ENCODE measurements around the gene RAD52. TPM values are rescaled to one million over a fixed set of nuclear protein-coding genes. Genes with fewer than 3 reads are reported as not detected.

Gene RAD52
- total RNA-seq, 1 donor from 2014 or later: 17.1 TPM

GRCh38 chr12:884746-885414, 64.6 kb downstream of the RAD52 start:
- intact Hi-C loops (cut with micrococcal nuclease): no loop called here

GRCh38 chr12:880656-881055, 68.8 kb downstream of the RAD52 start:
- intact Hi-C loops (cut with micrococcal nuclease): no loop called here

DNA sequence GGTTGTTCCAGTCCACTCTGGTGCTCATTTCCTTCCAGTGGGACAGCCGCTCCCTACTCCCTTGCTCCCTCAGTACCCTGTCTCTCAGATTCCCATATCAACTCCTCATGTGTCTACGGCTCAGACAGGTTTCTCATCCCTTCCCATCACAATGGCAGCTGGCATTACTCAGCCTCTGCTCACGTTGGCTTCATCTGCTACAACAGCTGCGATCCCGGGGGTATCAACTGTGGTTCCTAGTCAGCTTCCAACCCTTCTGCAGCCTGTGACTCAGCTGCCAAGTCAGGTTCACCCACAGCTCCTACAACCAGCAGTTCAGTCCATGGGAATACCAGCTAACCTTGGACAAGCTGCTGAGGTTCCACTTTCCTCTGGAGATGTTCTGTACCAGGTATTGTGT, 69.9 kb downstream of the RAD52 start:
- intact Hi-C loops (cut with micrococcal nuclease): no loop called here

DNA sequence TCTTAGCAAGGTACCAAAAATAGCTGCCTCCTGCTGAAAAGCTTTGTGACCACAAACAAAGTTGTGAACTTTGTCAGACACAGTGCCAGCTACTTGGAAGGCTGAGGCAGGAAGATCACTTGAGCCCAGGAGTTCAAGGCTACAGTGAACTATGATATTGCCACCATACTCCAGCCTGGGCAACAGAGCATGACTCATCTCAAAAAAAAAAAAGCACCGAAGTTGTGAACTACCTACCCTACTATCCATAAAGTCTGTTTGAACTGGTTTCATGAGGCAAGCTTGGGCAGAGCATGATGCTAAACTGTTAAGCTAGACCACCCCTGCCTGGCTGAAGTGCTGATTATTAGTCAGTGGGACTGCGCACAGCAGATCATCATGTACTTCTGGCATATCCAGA, 75.5 kb downstream of the RAD52 start:
- intact Hi-C loops (cut with micrococcal nuclease): no loop called here

GRCh38 chr12:870378-870777, 79.1 kb downstream of the RAD52 start:
- intact Hi-C loops (cut with micrococcal nuclease): no loop called here

GRCh38 chr12:868722-869121, 80.8 kb downstream of the RAD52 start:
- intact Hi-C loops (cut with micrococcal nuclease): no loop called here

DNA sequence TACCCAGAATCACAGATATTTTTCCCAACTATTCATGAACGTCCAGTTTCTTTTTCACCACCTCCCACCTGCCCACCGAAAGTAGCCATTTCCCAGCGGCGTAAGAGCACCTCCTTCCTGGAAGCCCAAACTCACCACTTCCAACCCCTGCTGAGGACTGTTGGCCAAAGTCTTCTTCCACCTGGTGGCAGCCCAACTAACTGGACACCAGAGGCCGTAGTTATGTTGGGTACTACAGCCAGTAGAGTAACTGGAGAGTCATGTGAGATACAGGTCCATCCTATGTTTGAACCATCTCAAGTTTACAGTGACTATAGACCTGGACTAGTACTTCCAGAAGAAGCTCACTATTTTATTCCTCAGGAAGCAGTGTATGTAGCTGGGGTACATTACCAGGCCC, 81.6 kb downstream of the RAD52 start:
- intact Hi-C loops (cut with micrococcal nuclease): no loop called here

DNA sequence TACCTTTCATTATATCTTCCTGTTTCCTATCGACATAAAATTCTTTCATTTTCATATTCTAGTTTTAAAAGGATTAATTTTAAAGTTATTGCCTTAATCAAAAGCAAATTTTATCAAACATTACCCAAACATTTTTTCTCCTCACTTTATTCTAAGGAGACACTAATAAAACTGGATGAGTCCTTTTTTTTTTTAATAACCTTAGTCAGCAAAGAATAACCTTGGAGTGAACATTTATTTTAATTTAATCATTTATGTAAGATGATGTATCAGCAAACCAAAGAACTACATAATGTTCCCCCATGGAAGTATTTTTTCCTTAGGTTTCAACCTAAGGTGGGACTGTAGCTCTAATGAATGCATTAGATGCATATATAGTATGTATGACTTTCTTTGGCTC, 83.9 kb downstream of the RAD52 start:
- intact Hi-C loops (cut with micrococcal nuclease): no loop called here

DNA sequence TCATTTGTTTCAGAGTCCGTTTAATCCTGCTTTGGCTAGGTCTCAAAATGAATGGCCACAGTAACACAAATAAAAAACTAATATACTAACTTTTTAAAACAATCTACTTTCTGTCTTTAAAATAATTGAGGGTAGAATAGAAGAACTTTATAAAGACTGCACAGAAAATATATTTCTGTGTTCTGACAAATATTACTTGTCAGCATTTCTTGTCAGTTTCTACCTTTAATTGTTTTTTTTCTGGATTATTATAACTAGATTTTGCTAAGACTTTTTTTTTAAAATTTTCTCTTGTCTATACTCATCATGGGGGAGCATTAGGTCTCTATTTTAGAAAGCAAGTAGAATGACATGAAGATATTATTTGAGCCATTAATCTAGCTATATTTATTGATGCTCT, 86.2 kb downstream of the RAD52 start:
- intact Hi-C loops (cut with micrococcal nuclease): no loop called here

DNA sequence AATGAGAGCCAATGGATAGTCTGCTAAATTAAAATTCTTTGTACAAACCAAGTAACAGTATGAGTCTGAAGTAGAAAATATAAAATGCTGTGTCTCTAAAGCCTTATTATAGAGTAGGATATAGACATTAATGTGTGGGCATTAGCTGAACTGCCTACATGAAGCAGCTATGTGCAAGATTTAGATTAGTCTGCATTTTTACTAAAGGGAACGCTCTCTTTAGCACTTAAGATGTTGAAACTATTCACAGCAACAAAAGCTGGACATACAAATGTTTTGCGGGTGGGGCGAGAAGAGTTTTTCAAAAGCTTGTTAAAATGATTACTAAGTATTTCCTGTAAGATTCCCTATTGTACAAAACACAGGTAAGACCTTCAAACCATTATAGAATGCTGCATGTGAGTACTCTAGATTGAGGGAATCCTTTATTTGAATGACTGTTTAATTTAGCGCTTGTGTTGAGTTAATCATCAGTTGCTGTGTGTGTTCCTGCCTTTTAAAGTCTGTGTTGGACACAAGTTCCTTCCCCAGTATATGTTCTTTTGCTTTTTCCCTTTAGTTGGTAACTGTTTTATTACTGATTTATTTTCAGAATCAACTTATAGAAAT, 87.1 kb downstream of the RAD52 start:
- intact Hi-C loops (cut with micrococcal nuclease): no loop called here

Other genes starting within 250 kb of the RAD52 start
- gene WNK1, start 197.1 kb downstream of the RAD52 start, total RNA-seq: 155 and 170 TPM in 2 replicates
- gene ERC1, start 41.5 kb upstream of the RAD52 start, total RNA-seq: 51.4 and 51.5 TPM in 2 replicates

Measured in T-helper 2 cell treated with Interferon-gamma antibody and Interleukin-4, amounts not matched to agents 100 ng/mL and 5 ng/mL, for 36 hours (primary cell).